ENCODE results near the gene GABBR2. TPM values are rescaled to one million over a fixed set of nuclear protein-coding genes. Genes with fewer than 3 reads are reported as not detected.

Gene GABBR2
- total RNA-seq, 1 donor from 2014 or later, result 116 TPM

DNA sequence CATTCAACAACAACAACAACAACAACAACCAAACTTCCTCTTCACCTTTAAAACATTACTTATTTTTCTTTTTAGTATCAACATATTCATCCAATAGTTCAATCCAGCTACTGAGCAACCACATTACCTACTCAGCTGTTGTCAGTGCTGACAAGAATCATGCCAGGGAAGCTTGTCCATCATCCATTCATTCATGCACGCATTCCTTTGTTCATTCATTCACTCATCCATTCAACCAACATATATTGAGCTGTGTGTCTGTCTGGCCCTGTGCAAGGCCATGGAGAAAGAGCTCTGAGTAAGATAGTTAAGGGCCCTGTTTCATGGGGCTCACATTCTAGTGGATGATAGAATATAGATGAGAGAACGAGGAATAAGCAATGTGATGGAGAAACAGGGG is 373.1 kb downstream of the GABBR2 start:
- Mint-ChIP-seq H3K4me1 (ENCODE audit: low read depth, unreplicated experiment) (peaks cover 5% of the 10 kb centered on the region), H3K27me3 (ENCODE audit: unreplicated experiment) (peaks cover 4% of the 10 kb centered on the region), H3K4me3 (ENCODE audit: unreplicated experiment) (no peak overlapping the region), H3K9me3 (ENCODE audit: unreplicated experiment) (peaks cover 3% of the 10 kb centered on the region), H3K27ac (ENCODE audit: unreplicated experiment) (no peak overlapping the region), H3K36me3 (ENCODE audit: unreplicated experiment) (peaks cover 20% of the 10 kb centered on the region)
- TF ChIP-seq CTCF (IDR thresholded peaks at IDR 0.05; ENCODE audit: partially characterized antibody, unreplicated experiment), result no peak
- DNase-seq, result no peak

DNA sequence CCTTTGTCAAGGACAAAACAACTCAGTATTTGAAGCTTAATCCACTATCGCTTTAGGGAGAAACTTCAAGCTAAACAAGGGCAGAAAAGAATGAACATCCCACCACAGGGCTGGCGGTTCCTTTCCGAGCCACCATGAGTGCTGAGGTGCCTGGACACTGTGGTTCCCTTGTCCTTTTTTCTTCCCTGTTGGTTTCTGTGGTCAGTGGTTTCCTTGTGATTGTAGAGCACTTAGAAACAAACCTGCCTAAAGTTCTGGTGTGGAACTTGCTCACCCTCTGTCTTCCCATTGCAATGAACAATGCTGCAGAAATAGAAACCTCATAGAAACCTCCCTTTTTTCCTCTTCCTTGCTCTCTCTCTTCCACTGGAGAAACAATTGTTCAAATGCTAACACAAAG is 373.9 kb downstream of the GABBR2 start:
- Mint-ChIP-seq H3K27ac (ENCODE audit: unreplicated experiment) (no peak overlapping the region), H3K4me3 (ENCODE audit: unreplicated experiment) (no peak overlapping the region), H3K27me3 (ENCODE audit: unreplicated experiment) (peaks cover 5% of the 10 kb centered on the region), H3K9me3 (ENCODE audit: unreplicated experiment) (peaks cover 3% of the 10 kb centered on the region), H3K4me1 (ENCODE audit: low read depth, unreplicated experiment) (peaks cover 7% of the 10 kb centered on the region), H3K36me3 (ENCODE audit: unreplicated experiment) (peaks cover 17% of the 10 kb centered on the region)
- no peak for DNase-seq
- no peak for TF ChIP-seq CTCF (IDR thresholded peaks at IDR 0.05; ENCODE audit: partially characterized antibody, unreplicated experiment)

- H3K36me3 Mint-ChIP-seq (ENCODE audit: unreplicated experiment), result peaks cover 9% of the 10 kb centered on the region
- no peak for TF ChIP-seq CTCF (IDR thresholded peaks at IDR 0.05; ENCODE audit: partially characterized antibody, unreplicated experiment)
- H3K4me1 Mint-ChIP-seq (ENCODE audit: low read depth, unreplicated experiment), result peaks cover 7% of the 10 kb centered on the region
- DNase-seq, result no peak
- H3K27ac Mint-ChIP-seq (ENCODE audit: unreplicated experiment), result no peak overlapping the region
- H3K4me3 Mint-ChIP-seq (ENCODE audit: unreplicated experiment), result no peak overlapping the region
- H3K27me3 Mint-ChIP-seq (ENCODE audit: unreplicated experiment), result peaks cover 5% of the 10 kb centered on the region
- peaks cover 3% of the 10 kb centered on the region for H3K9me3 Mint-ChIP-seq (ENCODE audit: unreplicated experiment)
Measured at GRCh38 chr9:98333703-98334582, 374.8 kb downstream of the GABBR2 start.

DNA sequence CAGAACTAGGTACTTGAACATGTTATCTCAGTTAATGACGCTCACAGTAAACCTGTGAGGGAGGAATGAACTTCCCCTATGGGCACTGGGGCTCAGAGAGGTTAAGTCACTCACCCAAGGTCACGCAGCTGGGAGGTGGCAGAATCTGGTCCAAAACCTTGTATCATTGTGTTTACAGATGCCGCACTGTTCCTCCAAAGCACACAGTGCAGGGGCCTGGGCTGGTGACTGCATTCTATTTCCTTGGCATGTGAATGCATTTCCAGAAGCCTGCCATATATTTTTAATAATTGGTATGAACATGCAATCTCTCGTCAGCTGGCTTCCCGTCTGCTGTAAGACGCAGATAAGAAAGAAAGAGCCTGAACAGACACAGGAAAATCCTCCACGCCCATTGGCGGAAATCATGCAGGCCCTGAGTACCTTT is 376.3 kb downstream of the GABBR2 start:
- Mint-ChIP-seq H3K4me1 (ENCODE audit: low read depth, unreplicated experiment) (peaks cover 11% of the 10 kb centered on the region), H3K36me3 (ENCODE audit: unreplicated experiment) (peaks cover 4% of the 10 kb centered on the region), H3K27me3 (ENCODE audit: unreplicated experiment) (peaks cover 5% of the 10 kb centered on the region), H3K27ac (ENCODE audit: unreplicated experiment) (no peak overlapping the region), H3K9me3 (ENCODE audit: unreplicated experiment) (peaks cover 3% of the 10 kb centered on the region), H3K4me3 (ENCODE audit: unreplicated experiment) (no peak overlapping the region)
- TF ChIP-seq CTCF (IDR thresholded peaks at IDR 0.05; ENCODE audit: partially characterized antibody, unreplicated experiment), result no peak
- no peak for DNase-seq
